Right ventricle myocardium superior (tissue), 1 donor: ENCODE measurements around the gene DUOXA2. TPM values are rescaled to one million over a fixed set of nuclear protein-coding genes. Genes with fewer than 3 reads are reported as not detected.

Experiments used
- ATAC-seq: fragments of 200-7000 bp; cut with Tn5 transposase; one replicate; pipeline ENCODE4 v1.9.1; 2020; ENCODE audit warnings: mild to moderate bottlenecking; ENCODE audit not compliant: poor library complexity
- DNase-seq: peaks from one replicate; pipeline ENCODE4 v3.0.0-alpha.2; 2020
- intact Hi-C: fragments of 100-400 bp; cut with DNase I; formaldehyde crosslinking; loops from one replicate; pipeline ENCODE4 v1.11.2; 2022
- total RNA-seq: library from RNA; stranded (reverse); fragmentation: NEBNext Ultra II Directional; extraction: Animal tissue kit (Norgen Biotek cat#: 25700); gene quantifications from one replicate; pipeline ENCODE4 v1.2.1, GENCODE V29; 2021
- donor health status: DM: no; HTN: yes; CAD: no; lungs with severe emphysema.

The DUOXA2 gene
- total RNA-seq, 1 donor from 2014 or later, result not detected

DNA sequence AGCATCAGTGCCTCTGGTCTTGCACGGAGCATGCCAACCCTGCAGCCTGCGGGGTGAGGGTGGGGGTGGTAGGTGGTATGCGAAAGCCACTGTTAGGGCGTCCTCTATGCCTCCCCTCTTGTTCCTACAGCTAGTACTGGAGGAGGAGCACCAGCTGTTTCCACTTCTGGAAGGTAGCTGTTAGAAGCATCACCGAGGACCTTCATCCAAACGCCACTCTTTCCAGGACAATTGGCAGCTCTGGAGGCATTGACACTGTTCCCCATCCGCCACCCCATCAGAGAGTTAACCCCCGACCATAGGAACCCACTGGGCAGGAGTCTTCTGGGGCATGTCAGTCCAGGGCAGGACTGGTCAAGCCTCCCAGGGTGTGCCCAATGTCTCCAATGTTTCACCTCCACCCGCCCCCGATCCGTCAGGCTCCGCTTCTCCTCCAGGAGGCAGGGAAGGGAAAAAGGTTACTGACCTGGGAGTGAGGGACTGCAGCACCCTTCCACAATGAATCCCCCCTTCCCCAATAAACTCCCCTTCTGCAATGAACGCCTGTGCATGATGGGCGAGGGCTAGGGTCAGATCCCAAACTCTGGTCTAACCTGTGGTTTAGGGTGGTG is 641 bp upstream of the DUOXA2 start:
- ATAC-seq (no peak), DNase-seq (no peak)
- intact Hi-C loops, result loop anchor here (10.0 kb wide), 1 partner anchor 69 kb away; no protein-coding TSS in a partner anchor

DNA sequence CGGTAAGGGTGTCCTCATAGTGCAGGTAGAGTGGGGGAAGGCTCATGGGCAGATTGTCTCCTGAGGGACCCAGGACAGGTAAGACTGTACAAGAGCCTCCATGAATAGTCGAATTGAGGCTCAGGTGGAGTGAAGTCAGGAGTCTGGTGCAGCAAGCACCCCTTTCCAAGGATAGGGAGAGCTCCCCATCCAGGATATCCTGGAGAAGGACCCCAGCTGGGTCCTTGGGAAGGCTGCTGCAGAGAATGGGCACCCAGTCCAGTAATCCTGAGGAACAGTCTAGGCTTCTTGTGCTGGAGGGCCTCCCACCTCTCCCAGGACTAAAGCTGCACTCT is 592 bp downstream of the DUOXA2 start:
- DNase-seq (no peak), ATAC-seq (no peak)
- intact Hi-C loops, result loop anchor here (10.0 kb wide), 1 partner anchor 70 kb away; no protein-coding TSS in a partner anchor

DNA sequence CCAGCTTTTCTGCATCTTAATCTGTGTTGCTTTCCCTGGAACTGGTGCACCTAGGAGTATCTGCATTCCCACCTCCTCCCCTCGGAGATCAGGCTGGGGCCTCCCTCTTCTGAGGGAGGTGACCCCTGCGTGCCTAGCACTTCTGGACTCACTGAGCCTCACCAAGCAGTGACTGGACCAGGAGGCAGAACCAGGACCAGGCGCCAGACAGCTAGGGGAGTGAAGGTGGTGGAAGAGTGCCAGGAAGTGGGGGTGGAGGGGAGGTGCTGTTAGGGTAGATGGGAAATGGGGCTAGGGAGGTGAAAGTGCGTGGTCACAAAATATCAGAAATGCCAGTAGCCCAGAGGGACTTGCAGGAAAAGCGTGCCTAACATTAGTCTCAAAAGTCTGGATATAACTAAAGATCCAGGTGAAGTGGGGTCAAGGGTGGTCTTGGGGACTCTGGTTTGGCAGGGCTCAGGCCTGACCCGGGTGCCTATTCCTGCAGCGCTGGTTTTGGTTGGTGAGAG is 1.2 kb downstream of the DUOXA2 start:
- ATAC-seq (no peak), DNase-seq (no peak)
- intact Hi-C loops, result loop anchor here (10.0 kb wide), 1 partner anchor 71 kb away; no protein-coding TSS in a partner anchor

DNA sequence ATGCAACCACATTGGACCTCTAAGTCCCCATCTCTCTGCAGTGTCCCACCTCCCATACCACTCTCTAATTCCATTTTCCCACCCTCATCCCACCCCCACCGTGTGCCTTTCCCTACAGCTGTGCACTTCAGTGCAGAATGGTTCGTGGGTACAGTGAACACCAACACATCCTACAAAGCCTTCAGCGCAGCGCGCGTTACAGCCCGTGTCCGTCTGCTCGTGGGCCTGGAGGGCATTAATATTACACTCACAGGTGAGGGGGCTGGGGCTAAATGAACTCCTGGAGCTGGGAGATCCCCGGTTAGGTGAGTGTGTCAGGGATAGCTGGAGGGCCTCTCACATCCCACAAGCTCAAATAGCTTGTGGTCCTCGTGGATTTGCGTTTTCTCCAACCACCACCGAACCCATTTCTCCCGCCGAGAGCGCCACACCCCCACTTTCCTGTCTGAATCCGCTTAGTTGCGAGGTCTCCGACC is 1.9 kb downstream of the DUOXA2 start:
- intact Hi-C loops, result loop anchor here (10.0 kb wide), 1 partner anchor 71 kb away; no protein-coding TSS in a partner anchor
- DNase-seq (no peak), ATAC-seq (no peak)

DNA sequence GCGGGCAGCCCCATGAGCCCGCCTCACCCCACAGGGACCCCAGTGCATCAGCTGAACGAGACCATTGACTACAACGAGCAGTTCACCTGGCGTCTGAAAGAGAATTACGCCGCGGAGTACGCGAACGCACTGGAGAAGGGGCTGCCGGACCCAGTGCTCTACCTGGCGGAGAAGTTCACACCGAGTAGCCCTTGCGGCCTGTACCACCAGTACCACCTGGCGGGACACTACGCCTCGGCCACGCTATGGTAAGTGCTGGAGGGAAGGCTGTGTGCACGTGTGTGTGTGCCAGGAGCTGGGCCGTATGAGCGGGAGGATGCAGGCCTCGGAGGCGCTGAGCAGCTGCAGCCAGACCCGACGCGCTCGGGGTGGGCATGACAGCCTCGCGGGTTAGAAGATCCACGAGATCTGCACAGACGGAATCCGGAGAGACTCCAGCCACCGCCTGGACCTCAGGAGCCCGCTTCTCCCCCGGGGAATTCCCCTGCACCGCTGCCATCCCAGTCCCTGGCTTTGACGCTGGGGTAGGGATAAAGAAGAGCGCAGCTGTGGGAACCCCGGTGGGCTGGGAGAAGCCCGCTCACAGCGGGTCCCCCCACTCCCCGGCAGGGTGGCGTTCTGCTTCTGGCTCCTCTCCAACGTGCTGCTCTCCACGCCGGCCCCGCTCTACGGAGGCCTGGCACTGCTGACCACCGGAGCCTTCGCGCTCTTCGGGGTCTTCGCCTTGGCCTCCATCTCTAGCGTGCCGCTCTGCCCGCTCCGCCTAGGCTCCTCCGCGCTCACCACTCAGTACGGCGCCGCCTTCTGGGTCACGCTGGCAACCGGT is 2.6 kb downstream of the DUOXA2 start:
- ATAC-seq (peak; percentile 13), DNase-seq (no peak)
- intact Hi-C loops, result loop anchor here (10.0 kb wide), 1 partner anchor 72 kb away; no protein-coding TSS in a partner anchor

DNA sequence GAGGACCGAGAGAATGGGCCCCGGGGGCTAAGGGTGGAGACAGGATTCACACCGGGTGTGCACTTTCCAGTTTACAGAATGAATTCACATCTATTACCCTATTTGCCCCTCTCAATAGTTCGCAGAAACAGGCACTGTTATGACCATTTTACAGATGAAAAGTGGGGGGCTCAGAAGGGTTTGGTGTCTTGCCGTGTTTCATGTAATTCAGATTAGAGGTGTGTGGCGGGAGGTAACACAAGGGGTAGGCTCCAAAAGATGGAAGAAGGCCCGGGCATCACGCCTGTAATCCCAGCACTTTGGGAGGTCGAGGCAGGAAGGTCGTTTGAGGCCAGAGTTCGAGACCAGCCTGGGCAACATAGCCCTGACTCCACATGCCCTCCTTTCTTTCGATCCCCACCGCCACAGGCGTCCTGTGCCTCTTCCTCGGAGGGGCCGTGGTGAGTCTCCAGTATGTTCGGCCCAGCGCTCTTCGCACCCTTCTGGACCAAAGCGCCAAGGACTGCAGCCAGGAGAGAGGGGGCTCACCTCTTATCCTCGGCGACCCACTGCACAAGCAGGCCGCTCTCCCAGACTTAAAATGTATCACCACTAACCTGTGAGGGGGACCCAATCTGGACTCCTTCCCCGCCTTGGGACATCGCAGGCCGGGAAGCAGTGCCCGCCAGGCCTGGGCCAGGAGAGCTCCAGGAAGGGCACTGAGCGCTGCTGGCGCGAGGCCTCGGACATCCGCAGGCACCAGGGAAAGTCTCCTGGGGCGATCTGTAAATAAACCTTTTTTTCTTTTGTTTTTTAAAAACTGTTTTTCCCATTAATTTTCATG is 3.4 kb downstream of the DUOXA2 start:
- intact Hi-C loops, result loop anchor here (10.0 kb wide), 1 partner anchor 73 kb away; no protein-coding TSS in a partner anchor
- DNase-seq, result no peak
- ATAC-seq, result peak; percentile 49

DNA sequence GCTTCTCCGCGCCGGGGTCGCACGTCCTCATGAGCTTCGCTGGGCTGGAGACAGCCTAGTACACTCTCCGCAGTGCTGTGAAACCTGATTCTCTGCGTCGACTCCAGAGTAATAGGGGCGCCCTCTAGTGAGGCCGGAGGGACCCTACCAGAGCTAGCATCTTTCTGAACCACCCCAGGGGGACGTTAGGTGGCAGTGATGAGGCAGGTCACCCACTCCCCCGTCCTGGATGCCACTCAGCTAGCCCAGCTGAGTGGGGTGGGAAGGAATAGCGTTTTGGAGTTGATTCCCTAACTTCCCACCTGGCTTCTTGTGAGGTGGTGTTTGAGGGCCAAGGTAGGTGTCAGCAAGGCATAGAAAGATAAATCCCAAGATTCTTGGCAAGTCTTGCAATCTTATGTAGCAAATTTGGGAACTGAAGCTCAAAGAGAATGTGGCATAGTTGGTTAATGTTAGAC is 4.0 kb downstream of the DUOXA2 start:
- peak; percentile 98 for ATAC-seq
- intact Hi-C loops, result loop anchor here (10.0 kb wide), 1 partner anchor 73 kb away; no protein-coding TSS in a partner anchor
- peak; percentile 90 for DNase-seq

DNA sequence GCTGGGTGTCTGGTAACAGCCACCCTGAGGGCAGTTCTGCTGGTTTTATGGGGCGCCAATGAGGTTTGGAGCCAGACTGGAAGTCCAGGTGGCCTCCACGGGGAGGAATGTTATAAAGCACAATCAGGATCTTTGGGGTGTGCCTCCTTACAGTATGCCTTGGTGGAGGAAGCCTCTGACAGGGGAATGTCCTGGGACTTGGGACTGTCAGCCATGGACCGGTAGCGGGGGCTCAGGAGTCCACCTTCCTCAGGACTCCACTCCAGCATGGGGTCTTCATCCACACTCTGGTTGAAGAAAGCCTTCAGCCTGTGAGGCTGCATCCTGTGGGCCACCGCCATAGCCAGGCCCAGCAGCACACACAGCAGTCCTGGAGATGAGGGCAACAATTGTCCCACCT is 4.9 kb downstream of the DUOXA2 start:
- intact Hi-C loops, result loop anchor here (10.0 kb wide), 1 partner anchor 74 kb away; no protein-coding TSS in a partner anchor
- no peak for DNase-seq
- ATAC-seq, result no peak

DNA sequence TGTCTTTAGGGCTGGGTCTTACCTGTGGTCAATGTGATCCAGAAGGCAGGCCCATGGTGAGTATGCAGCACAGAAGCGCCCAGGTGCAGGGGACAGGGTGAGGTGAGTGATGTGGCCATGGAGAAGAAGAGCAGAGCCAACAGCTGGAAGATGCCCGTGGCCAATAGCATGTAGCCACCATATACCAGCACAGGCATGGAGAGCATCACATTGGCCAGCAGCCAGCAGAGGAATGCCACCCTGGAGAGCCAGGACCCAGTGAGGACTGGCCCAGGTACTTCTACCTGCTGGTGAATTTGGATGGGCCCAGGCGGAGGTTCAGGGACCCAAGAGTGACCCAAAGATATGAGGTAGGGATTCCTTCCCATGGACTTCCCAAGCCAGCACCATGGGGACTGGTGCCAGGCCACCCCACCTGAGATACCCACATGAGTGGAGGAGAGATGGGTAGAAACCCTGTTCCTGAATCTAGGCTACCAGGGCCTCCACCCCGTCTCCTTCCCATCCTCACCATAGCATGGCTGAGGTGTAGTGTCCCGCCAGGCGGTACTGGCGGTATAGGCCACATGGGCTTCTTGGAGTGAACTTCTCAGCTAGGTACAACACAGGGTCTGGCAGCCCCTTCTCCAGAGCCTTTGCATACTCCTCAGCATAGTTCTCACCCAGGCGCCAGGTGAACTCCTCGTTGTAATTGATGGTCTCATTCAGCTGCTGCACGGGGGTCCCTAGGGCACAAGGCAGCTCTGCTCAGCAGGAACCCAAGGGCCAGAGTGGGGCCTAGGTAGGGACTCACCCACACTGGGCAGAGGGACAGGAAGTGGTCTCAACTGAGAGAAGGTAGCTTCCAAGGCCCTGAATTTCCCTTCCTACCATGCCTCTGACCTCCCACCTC is 6.2 kb downstream of the DUOXA2 start:
- intact Hi-C loops, result no loop called here
- ATAC-seq, result no peak
- no peak for DNase-seq

DNA sequence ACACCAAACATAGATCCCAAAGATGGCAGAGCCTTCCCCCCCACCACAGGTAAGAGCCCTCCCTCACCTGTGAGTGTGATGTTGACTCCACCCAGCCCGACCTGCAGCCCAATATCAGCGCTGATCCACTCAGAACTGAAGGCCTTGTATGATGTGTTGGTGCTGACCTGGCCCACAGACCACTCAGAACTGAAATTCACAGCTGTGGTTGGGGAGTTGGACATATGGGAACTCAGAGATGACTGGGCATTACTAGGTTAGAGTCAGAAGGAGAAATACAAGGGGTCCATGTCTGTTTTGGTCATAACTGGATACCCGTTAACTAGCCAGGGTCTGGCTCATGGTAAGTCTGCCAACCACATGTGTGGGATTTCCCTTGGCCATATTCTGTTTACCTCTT is 6.9 kb downstream of the DUOXA2 start:
- DNase-seq (no peak), ATAC-seq (no peak)
- intact Hi-C loops, result no loop called here

DNA sequence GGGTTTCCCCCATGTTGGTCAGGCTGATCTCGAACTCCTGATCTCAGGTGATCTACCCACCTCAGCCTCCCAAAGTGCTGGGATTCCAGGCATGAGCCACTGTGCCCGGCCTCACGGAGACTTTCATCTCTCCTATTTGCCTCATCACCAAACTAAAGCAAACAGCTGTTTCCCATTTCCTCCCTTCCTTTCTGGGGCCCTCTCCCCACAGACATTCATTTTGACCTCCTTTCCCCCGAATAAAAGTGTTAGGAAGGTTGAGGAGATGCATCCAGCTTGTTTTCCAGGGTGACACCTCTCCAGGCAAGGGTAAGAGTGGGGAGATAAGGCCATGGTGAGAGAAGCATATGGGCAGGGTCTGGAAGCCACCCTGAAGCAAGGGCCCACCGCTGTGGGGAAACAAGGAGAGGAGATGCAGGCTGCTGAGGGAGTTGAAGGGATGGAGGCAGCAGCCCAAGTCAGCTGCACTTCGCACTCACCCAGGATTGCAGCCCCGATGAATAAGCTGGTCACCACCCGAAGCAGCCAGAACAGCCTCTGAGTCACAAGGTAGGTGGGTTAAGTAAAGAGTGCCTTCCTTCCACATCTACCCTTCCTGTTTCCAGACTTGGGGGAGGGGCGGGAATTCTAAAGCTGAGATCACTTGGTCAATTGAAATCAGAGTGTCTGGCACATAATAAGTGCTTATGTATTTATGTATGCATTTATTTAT is 7.7 kb downstream of the DUOXA2 start:
- intact Hi-C loops, result no loop called here
- ATAC-seq, result no peak

DNA sequence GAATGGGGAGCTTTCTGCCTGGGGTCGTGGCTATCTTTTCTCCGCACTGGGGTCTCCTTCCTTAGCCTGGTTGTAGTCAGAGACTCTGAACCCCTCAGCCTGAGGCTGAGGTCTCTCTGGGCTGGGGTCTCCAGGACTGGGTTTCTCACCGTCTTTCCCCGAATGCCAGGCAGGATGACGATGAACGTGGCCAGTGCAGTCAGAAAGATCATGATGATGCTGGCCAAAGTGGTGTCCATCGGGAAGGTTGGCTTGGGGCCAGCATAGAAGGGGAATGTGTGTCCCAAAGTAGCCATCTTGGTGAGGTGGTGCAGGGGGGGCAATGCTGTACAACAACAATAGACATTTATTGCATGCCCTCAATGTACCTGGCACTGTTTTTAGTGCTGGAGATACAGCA is 8.6 kb downstream of the DUOXA2 start:
- intact Hi-C loops, result no loop called here
- ATAC-seq (no peak), DNase-seq (no peak)

More for the DNA sequence above, 7.7 kb downstream of the DUOXA2 start:
- no peak for DNase-seq

DNA sequence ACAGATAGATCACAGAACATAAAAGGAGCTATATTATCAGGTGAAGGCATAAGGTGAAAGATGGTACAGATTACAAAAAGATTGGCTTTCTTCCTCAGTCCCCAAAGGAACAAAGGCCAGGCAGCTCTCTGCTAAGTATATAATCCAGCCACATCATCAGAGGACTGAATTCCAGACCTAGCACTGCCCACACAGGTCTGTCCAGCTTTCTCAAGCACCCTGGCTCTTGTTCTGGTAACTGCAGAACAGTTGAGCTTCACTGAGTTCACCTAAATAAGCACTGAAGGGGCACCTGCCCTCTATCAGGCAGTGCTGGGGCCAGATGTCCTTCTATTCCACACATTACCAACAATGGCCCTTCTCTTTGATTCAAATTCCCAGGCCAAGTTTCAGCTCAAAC is 9.3 kb downstream of the DUOXA2 start:
- intact Hi-C loops, result no loop called here
- DNase-seq, result no peak
- no peak for ATAC-seq

DNA sequence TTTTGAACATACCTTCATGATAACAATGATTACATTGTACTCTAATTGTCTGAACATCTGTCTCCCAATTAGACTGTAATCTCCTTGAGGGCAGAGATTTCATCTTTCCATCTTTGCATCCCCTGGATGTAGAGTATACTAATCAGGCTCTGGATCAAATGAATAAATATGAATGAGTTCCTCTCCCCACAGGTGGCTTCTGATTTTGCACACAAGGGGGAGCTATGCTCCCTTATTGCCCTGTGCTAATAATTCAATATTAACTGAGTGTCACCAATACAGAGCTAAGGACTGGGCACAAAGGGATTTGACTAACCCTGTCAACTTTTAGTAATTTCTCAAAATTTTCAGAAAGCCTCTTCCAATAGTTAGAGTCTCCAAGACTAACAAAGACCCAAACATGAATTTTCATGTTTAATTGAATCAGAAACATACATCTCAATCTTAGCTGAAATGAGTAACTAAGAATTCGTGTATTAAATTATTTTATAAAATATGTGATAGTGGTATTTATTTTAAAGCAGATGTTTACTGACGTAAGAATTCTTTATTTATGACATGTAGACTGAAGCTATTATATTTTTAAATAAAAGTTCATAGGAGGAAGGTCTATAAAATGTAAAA is 12.5 kb downstream of the DUOXA2 start:
- no peak for DNase-seq
- intact Hi-C loops, result no loop called here
- ATAC-seq, result no peak

DNA sequence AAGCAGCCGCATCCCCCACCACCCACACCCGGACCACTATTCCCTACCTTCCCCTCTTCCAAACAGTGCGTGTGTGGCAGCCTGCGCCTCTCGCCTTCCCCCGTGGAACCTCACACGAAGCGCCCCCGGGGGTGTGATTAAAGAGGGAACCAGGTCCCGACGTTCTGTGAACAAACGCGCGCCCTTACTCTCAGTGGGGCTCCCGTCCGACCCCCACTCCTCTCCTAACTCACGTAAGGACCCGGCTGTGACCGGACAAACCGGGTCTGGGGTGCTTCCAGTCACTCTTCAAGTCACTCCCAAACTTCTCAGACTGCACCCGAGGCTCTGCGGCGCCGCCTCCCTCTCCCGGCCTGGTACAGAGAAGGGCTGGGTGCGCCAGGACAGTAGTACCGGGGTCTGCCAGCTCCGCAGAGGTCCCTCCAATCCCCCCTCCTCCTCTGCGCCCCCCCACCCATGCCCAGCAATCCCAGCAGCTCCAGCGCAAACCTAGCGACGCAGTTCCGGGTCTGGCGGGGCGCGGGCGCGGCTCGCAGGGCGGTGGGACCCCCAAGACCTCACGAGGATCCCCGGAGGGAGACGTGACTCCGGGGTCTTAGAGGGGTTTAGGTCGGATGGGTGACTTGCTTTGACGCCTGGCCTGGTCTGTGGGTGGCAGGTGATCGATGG is 15.0 kb downstream of the DUOXA2 start:
- peak; percentile 38 for ATAC-seq
- DNase-seq, result no peak
- intact Hi-C loops, result no loop called here

DNA sequence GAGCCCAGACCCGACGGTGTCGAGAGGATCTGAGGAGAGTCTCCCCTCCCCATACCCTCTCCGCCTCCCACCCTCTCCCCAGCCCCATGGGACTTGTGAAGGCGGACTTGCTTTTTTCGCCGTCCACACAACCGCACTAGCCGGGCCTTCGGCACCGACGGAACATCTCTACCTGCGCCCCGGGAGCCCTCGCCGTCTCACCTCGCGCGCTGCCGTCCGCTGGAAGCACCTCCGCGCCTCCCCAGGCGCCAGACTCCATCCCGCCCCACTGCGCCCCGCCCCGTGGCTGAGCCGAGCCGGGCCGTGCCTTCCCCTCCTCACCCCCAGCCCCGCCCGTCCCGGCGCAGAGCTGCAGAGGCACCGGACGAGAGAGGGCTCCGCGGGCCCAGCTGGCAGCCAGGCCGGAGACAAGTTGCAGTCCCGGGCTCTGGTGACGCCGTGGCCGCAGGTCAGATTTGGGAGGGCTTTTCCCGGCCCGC is 15.6 kb downstream of the DUOXA2 start, which contains the start of the genes DUOX1 and DUOXA1:
Gene DUOX1 (plus strand): TSS at position 344 of the 479 bp plus-strand sequence. CDS start 1,973 bp downstream, outside the sequence.
Gene DUOXA1 (minus strand): TSS at position 229 of the 479 bp plus-strand sequence. CDS start 6,865 bp downstream, outside the sequence.
- ATAC-seq (peak; percentile 86), DNase-seq (peak; percentile 64)
- intact Hi-C loops, result no loop called here
